Natural killer cell treated with Interleukin-12 subunit alpha and Interleukin-12 subunit beta and Interleukin-15 and Interleukin-18, amount 100 ng/mL, for 72 hours (primary cell): ENCODE results near the gene CCSER1. TPM values are rescaled to one million over a fixed set of nuclear protein-coding genes. Genes with fewer than 3 reads are reported as not detected.
"Not testable (repeated sequence)": the region's sequence is repeated elsewhere in the genome, so short reads cannot be mapped to it uniquely, and the experiment has no call there.

ENCODE experiments used
- ATAC-seq, 2 donors: fragments of 150-1000 bp; cut with Tn5 transposase in 1 of 2; sonication (Bioruptor Pico), chemical (Tn5 transposase) in 1 of 2; 2 replicates each; pipeline ENCODE4 v1.10.0; 2021
- DNase-seq: peaks from one replicate; pipeline ENCODE4 v3.0.0; 2022; ENCODE audit warnings: low spot score
- H3K27ac Mint-ChIP-seq, 2 donors: 1 replicate in 1 of 2; 2 replicates in 1 of 2; pipeline ENCODE4 v1.8.0; 2022; ENCODE audit warnings: mixed read lengths in 2 of 2, mild to moderate bottlenecking in 1 of 2, moderate library complexity in 1 of 2
- H3K27me3 Mint-ChIP-seq, 2 donors: 1 replicate in 1 of 2; 2 replicates in 1 of 2; pipeline ENCODE4 v1.8.0; 2022; ENCODE audit warnings: mixed read lengths in 2 of 2
- H3K36me3 Mint-ChIP-seq: one replicate; pipeline ENCODE4 v1.8.0; 2022; ENCODE audit warnings: mixed read lengths
- H3K4me1 Mint-ChIP-seq, 2 donors: 1 replicate in 1 of 2; 2 replicates in 1 of 2; pipeline ENCODE4 v1.8.0; 2022; ENCODE audit warnings: low read depth in 2 of 2, mixed read lengths in 2 of 2, mild to moderate bottlenecking in 1 of 2
- H3K4me3 Mint-ChIP-seq: one replicate; pipeline ENCODE4 v1.8.0; 2022; ENCODE audit warnings: mixed read lengths
- H3K9me3 Mint-ChIP-seq: 2 replicates; pipeline ENCODE4 v1.8.0; 2022; ENCODE audit warnings: mixed read lengths
- total RNA-seq, 2 donors: library from RNA; stranded (reverse); gene quantifications; one replicate each; pipeline ENCODE4 v1.2.3, GENCODE V29; 2022

Gene CCSER1
- total RNA-seq, 2 donors from 2014 or later, result 0.17 TPM; not detected in 1

DNA sequence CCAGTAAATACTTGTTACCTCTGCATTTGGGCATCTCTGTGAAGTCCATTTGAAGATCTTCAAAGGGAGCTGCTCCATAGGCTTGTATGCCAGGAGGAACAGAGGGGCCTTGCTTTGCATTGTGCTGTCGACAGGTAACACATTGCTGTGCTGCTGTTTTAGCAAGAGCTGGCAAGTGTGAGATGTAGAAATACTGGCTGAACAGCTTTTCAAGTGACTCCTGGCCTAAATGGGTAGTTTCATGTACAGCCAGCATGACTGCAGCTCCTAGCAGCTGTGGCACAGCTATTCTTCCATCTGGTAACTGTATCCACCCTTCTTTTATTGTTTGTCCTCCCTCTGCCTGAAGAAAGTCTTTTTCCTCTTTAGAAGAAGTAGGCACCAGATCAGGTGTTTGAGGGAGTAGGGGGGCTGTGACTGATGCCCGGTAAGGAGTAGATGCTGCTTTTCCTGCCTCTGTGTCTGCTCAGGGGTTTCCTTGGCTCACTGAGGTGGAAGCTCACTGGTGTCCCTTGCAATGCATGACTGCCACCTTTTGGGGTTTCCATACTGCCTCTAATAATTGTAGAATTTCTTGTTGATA lies 965.3 kb downstream of the CCSER1 start:
- Mint-ChIP-seq H3K27ac (no peak overlapping the region), H3K36me3 (no peaks in the 10 kb centered on the region), H3K4me1 (no peaks in the 10 kb centered on the region), H3K4me3 (no peak overlapping the region), H3K9me3 (peaks cover 20% of the 10 kb centered on the region), H3K27me3 (no peaks in the 10 kb centered on the region)
- DNase-seq, result no peak
- ATAC-seq, result no peak

- not testable (repeated sequence) for H3K4me1 Mint-ChIP-seq, H3K36me3 Mint-ChIP-seq, H3K27ac Mint-ChIP-seq, H3K27me3 Mint-ChIP-seq, DNase-seq, ATAC-seq, H3K4me3 Mint-ChIP-seq
- peaks cover 17% of the 10 kb centered on the region for H3K9me3 Mint-ChIP-seq
Observed at GRCh38 chr4:91094220-91094619, 967.0 kb downstream of the CCSER1 start.

DNA sequence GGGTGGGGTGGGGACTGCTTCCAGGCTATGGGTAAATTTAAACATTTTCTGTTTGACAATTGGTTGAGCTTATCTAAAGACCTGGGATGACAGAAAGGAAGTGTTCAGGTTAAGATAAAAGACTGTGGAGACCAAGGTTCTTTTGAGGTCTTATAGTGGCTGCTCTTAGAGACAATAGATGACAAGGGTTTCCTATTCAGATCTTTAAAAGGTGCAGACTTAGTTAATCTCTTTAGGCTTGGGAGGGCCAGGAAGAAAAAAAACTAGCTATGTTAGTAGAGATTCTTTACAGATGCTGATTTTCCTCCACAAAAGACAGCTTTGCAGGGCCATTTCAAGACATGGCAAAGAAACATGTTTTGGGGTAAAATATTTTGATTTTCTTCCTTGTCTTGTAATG lies 972.5 kb downstream of the CCSER1 start:
- Mint-ChIP-seq H3K27me3 (no peaks in the 10 kb centered on the region), H3K36me3 (peaks cover 13% of the 10 kb centered on the region), H3K9me3 (peaks cover 23% of the 10 kb centered on the region), H3K4me3 (no peak overlapping the region), H3K27ac (no peak overlapping the region), H3K4me1 (no peaks in the 10 kb centered on the region)
- DNase-seq, result no peak
- no peak for ATAC-seq

- ATAC-seq (no peak), DNase-seq (no peak)
- Mint-ChIP-seq H3K27me3 (no peaks in the 10 kb centered on the region), H3K9me3 (peaks cover 16% of the 10 kb centered on the region), H3K4me3 (no peak overlapping the region), H3K4me1 (no peaks in the 10 kb centered on the region), H3K27ac (no peak overlapping the region), H3K36me3 (peaks cover 4% of the 10 kb centered on the region)
Observed at GRCh38 chr4:91108751-91109150, 981.6 kb downstream of the CCSER1 start.

DNA sequence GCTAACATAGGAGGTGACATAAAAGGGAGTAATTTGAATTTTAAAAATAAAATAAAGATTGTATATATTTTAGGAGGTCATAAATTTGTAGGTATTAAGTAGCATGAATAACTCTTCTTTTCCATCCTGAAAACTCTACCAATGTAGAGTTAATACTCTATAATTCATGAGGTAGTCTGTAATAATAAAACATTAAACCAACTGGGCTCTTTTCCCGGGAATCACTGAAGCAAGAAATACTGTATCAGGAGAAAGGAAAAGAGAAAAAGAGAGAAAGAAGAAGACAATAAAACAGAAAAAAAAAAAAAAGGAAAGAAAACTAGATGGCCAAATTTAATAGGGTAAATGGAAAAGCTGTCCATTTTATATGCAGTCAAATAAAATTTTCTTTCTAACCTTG lies 984.4 kb downstream of the CCSER1 start:
- Mint-ChIP-seq H3K4me1 (no peaks in the 10 kb centered on the region), H3K36me3 (no peaks in the 10 kb centered on the region), H3K27ac (no peak overlapping the region), H3K27me3 (no peaks in the 10 kb centered on the region), H3K4me3 (no peak overlapping the region), H3K9me3 (peaks cover 6% of the 10 kb centered on the region)
- no peak for DNase-seq
- ATAC-seq, result no peak

DNA sequence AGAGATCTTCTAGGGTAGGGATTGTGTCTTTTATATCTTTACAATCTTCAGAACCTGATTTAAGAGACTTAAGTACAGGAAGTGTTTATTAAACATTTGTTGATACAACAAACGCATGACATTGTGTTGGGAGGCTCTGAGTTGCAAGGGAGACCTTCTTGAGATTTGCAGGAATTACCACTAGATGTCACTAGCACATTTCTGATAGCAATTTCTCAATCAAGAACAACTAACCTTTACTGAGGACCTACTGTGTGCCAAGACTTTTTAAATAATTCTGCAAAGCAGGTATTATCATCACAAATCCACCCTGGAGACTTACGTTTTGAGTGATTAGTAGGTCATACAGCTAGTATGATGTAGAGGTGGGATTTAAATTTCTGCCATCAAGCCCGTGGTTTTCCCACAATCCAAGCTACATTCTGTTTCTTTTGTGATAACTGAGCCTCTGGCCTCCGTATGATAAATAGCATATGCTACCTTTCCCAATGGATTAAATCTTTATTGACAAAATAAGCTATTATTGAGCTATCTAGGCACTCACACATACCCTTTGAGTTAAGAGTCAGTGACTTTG lies 986.0 kb downstream of the CCSER1 start:
- no peaks in the 10 kb centered on the region for H3K4me1 Mint-ChIP-seq
- ATAC-seq, result no peak
- H3K27me3 Mint-ChIP-seq, result no peaks in the 10 kb centered on the region
- no peaks in the 10 kb centered on the region for H3K36me3 Mint-ChIP-seq
- peaks cover 6% of the 10 kb centered on the region for H3K9me3 Mint-ChIP-seq
- H3K4me3 Mint-ChIP-seq, result no peak overlapping the region
- DNase-seq, result no peak
- no peak overlapping the region for H3K27ac Mint-ChIP-seq

DNA sequence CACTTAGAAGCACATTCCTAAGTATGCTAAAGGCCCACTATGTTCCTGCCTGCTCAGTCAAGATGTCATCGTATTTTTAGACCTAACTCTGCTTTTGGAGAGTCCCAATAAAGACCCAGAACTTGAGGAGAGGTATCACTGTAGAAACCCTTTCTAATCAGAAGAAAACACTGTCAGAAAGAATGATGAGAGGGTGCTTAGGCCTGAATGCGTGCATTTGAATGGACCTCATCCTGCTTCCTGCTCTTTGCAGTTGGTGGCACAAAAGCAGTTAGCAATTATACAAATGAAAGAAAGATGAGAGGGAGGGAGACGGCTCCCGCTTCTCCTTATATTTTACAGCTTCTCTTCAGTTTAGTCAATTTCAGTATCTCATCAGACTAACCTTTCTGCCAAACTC lies 987.2 kb downstream of the CCSER1 start:
- DNase-seq (no peak), ATAC-seq (no peak)
- Mint-ChIP-seq H3K4me3 (no peak overlapping the region), H3K27me3 (no peaks in the 10 kb centered on the region), H3K36me3 (no peaks in the 10 kb centered on the region), H3K4me1 (no peaks in the 10 kb centered on the region), H3K9me3 (peaks cover 3% of the 10 kb centered on the region), H3K27ac (no peak overlapping the region)

DNA sequence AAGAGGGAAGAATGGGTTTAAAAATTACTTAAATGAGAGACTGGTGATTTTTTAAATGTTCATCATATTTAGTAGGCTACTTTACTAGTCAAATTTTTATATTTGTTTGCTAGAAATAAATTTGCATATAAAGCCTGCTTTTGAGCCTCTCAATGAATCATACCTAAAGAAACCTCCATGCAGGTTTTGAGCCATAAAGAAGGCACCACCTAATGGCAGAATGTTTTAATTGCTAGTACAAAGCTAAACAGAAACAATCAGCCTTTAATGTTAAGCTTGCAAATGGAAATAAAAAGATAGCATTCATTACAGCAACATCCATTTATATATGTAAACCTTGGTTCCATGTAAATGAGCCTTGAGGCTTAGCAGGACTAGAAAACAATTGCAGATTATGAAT lies 989.7 kb downstream of the CCSER1 start:
- Mint-ChIP-seq H3K36me3 (no peaks in the 10 kb centered on the region), H3K4me1 (no peaks in the 10 kb centered on the region), H3K27me3 (no peaks in the 10 kb centered on the region), H3K9me3 (peaks cover 3% of the 10 kb centered on the region), H3K27ac (no peak overlapping the region), H3K4me3 (no peak overlapping the region)
- DNase-seq, result no peak
- ATAC-seq, result no peak

DNA sequence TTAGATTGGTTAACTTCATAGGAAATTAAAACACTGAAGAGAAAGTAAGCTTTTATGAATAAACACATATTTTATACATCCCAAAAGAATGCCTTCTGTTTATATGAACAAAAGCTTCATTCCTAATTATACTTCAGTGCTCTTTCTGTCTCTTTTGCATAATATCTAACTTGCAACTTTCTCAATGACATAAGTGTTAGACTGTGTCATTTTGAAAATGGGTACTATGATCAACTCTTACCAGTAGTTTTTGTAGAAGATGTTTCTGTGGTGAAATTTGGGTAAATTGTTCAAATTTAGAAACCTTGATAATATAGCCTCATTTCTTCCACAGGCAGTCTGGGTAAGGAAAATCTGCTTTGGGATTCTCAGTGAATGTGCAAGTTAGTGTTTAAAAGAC lies 991.4 kb downstream of the CCSER1 start:
- Mint-ChIP-seq H3K27me3 (no peaks in the 10 kb centered on the region), H3K4me3 (no peak overlapping the region), H3K27ac (no peak overlapping the region), H3K36me3 (no peaks in the 10 kb centered on the region), H3K9me3 (no peaks in the 10 kb centered on the region), H3K4me1 (no peaks in the 10 kb centered on the region)
- ATAC-seq, result no peak
- DNase-seq, result no peak

DNA sequence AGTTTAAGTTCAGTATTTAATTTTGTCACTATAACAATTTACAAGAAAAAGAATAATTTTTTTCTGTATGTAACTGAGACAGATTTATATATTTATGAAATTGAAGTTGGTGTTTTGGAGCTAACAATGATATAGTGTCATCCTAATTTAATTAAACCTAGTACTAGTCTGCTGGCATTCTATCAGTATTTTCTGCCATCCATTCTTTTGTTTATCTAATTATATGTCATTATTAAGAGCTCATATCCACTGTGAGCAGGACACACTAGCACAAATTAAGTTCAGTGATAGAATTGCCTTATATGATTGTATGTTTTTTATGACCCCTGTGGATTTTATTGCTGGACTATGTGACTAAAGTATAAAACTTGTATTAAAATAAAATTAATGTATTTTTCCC lies 996.5 kb downstream of the CCSER1 start:
- ATAC-seq (no peak), DNase-seq (no peak)
- Mint-ChIP-seq H3K4me3 (no peak overlapping the region), H3K36me3 (no peaks in the 10 kb centered on the region), H3K27me3 (no peaks in the 10 kb centered on the region), H3K27ac (no peak overlapping the region), H3K4me1 (no peaks in the 10 kb centered on the region), H3K9me3 (peaks cover 7% of the 10 kb centered on the region)

DNA sequence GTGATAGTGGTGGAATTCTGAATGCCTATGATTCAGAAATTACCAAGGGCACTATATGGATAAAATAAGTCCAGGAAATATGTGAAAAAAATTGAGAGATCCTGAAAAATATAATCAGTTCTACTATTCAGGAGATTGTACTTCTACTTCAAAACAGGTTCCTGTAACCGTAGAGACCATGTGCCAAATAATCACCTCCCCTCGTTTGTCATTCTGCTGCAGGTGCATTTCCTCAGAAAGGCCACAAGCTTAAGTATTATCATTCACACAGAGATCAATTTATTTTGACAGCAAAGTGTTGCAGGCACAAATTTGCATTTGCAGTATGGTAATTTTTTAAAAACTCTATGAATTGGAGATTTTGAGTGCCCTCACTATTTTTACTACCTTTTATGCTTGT lies 1000.0 kb downstream of the CCSER1 start:
- H3K27me3 Mint-ChIP-seq, result no peaks in the 10 kb centered on the region
- DNase-seq, result no peak
- peaks cover 7% of the 10 kb centered on the region for H3K9me3 Mint-ChIP-seq
- H3K4me1 Mint-ChIP-seq, result no peaks in the 10 kb centered on the region
- H3K27ac Mint-ChIP-seq, result no peak overlapping the region
- no peak for ATAC-seq
- no peak overlapping the region for H3K4me3 Mint-ChIP-seq
- no peaks in the 10 kb centered on the region for H3K36me3 Mint-ChIP-seq

GRCh38 chr4:91127831-91128230 lies 1000.6 kb downstream of the CCSER1 start:
- ATAC-seq (no peak), DNase-seq (no peak)
- Mint-ChIP-seq H3K4me3 (no peak overlapping the region), H3K9me3 (peaks cover 7% of the 10 kb centered on the region), H3K27ac (no peak overlapping the region), H3K36me3 (no peaks in the 10 kb centered on the region), H3K4me1 (no peaks in the 10 kb centered on the region), H3K27me3 (no peaks in the 10 kb centered on the region)

- Mint-ChIP-seq H3K27me3 (no peaks in the 10 kb centered on the region), H3K36me3 (no peaks in the 10 kb centered on the region), H3K4me1 (no peaks in the 10 kb centered on the region), H3K27ac (no peak overlapping the region), H3K4me3 (no peak overlapping the region), H3K9me3 (peaks cover 12% of the 10 kb centered on the region)
- ATAC-seq, result no peak
- no peak for DNase-seq
Observed at GRCh38 chr4:91128519-91128918, 1001.3 kb downstream of the CCSER1 start.

- Mint-ChIP-seq H3K9me3 (peaks cover 31% of the 10 kb centered on the region), H3K27ac (no peak overlapping the region), H3K36me3 (peaks cover 22% of the 10 kb centered on the region), H3K4me1 (no peaks in the 10 kb centered on the region), H3K27me3 (no peaks in the 10 kb centered on the region), H3K4me3 (no peak overlapping the region)
- ATAC-seq (no peak), DNase-seq (no peak)
Observed at GRCh38 chr4:91147067-91147466, 1019.9 kb downstream of the CCSER1 start.

GRCh38 chr4:91154041-91154440 lies 1026.8 kb downstream of the CCSER1 start:
- H3K4me1 Mint-ChIP-seq, ATAC-seq, DNase-seq, H3K27me3 Mint-ChIP-seq, H3K27ac Mint-ChIP-seq, H3K4me3 Mint-ChIP-seq: not testable (repeated sequence)
- H3K9me3 Mint-ChIP-seq, result peaks cover 38% of the 10 kb centered on the region
- H3K36me3 Mint-ChIP-seq, result peaks cover 15% of the 10 kb centered on the region
